ENCODE results near the gene DPP9.

- TF ChIP-seq, protein P1, sequence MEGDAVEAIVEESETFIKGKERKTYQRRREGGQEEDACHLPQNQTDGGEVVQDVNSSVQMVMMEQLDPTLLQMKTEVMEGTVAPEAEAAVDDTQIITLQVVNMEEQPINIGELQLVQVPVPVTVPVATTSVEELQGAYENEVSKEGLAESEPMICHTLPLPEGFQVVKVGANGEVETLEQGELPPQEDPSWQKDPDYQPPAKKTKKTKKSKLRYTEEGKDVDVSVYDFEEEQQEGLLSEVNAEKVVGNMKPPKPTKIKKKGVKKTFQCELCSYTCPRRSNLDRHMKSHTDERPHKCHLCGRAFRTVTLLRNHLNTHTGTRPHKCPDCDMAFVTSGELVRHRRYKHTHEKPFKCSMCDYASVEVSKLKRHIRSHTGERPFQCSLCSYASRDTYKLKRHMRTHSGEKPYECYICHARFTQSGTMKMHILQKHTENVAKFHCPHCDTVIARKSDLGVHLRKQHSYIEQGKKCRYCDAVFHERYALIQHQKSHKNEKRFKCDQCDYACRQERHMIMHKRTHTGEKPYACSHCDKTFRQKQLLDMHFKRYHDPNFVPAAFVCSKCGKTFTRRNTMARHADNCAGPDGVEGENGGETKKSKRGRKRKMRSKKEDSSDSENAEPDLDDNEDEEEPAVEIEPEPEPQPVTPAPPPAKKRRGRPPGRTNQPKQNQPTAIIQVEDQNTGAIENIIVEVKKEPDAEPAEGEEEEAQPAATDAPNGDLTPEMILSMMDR (IDR thresholded peaks at IDR 0.05; ENCODE audit: insufficient read depth, low read length), result no peak
- no peak for TF ChIP-seq GABPA (IDR thresholded peaks at IDR 0.05; ENCODE audit: low read depth)
- no peak for TF ChIP-seq POLR2AphosphoS5 (IDR thresholded peaks at IDR 0.05; ENCODE audit: low read depth)
These were observed 30.6 kb upstream of the DPP9 start for GRCh38 chr19:4754248-4754647.

All from HL-60 (cell line).